CD4-positive, CD25-positive, alpha-beta regulatory T cell (primary cell): ENCODE data around the gene NME3. TPM values are rescaled to one million over a fixed set of nuclear protein-coding genes. Genes with fewer than 3 reads are reported as not detected.

Source experiments
- ATAC-seq, 2 donors: fragments of 150-1000 bp; cut with Tn5 transposase; one replicate each; pipeline ENCODE4 v1.10.0; 2021; ENCODE audit warnings: low read depth in 2 of 2, moderate number of reproducible peaks in 2 of 2, moderate library complexity in 1 of 2
- DNase-seq, 3 donors: peaks; one replicate each; pipeline versions ENCODE4 v3.0.0 to v3.0.0-alpha.2; 2012 to 2022; ENCODE audit warnings: mixed read lengths in 1 of 3
- H3K27ac ChIP-seq: one replicate; pipeline ENCODE4 v1.7.0; 2013; ENCODE audit warnings: mild to moderate bottlenecking, low read length; ENCODE audit not compliant: insufficient read depth, poor library complexity, severe bottlenecking
- H3K27me3 ChIP-seq: one replicate; pipeline ENCODE4 v1.7.0; 2013; ENCODE audit warnings: low read length; ENCODE audit not compliant: control insufficient read depth, insufficient read depth
- H3K36me3 ChIP-seq: one replicate; pipeline ENCODE4 v1.7.0; 2013; ENCODE audit warnings: mild to moderate bottlenecking, low read length, moderate library complexity; ENCODE audit not compliant: control insufficient read depth, insufficient read depth
- H3K4me1 ChIP-seq: 2 replicates; pipeline ENCODE4 v1.7.0; 2013; ENCODE audit warnings: mild to moderate bottlenecking, low read length; ENCODE audit not compliant: insufficient read depth, control insufficient read depth, poor library complexity, severe bottlenecking
- H3K4me3 ChIP-seq: one replicate; pipeline ENCODE4 v1.7.0; 2013; ENCODE audit warnings: low read depth, mild to moderate bottlenecking, low read length, moderate library complexity
- H3K9me3 ChIP-seq, 2 experiments: 1 replicate in 1 of 2; 2 replicates in 1 of 2; pipeline ENCODE4 v1.7.0; 2013; ENCODE audit warnings: low read length in 2 of 2, mild to moderate bottlenecking in 1 of 2, moderate library complexity in 1 of 2; ENCODE audit not compliant: control insufficient read depth in 2 of 2
- H3K27ac Mint-ChIP-seq, 3 donors: one replicate each; pipeline ENCODE4 v1.8.0; 2020 to 2022; ENCODE audit warnings: mild to moderate bottlenecking in 3 of 3, mixed read lengths in 3 of 3, moderate library complexity in 2 of 3
- H3K27me3 Mint-ChIP-seq: one replicate; pipeline ENCODE4 v1.8.0; 2022; ENCODE audit warnings: mild to moderate bottlenecking, mixed read lengths
- H3K36me3 Mint-ChIP-seq: one replicate; pipeline ENCODE4 v1.8.0; 2020; ENCODE audit warnings: mixed read lengths
- H3K4me1 Mint-ChIP-seq, 4 donors: one replicate each; pipeline ENCODE4 v1.8.0; 2020 to 2022; ENCODE audit warnings: mixed read lengths in 4 of 4, mild to moderate bottlenecking in 1 of 4
- H3K4me3 Mint-ChIP-seq, 4 donors: one replicate each; pipeline ENCODE4 v1.8.0; 2020 to 2022; ENCODE audit warnings: mild to moderate bottlenecking in 4 of 4, mixed read lengths in 4 of 4, moderate library complexity in 3 of 4
- H3K9me3 Mint-ChIP-seq, 7 donors: one replicate each; pipeline ENCODE4 v1.8.0; 2020 to 2022; ENCODE audit warnings: mixed read lengths in 7 of 7, mild to moderate bottlenecking in 3 of 7, moderate library complexity in 2 of 7
- polyA plus RNA-seq, 4 donors: library from polyadenylated mRNA; unstranded; fragments of 300-500 nt; fragmentation: Illumina TruSeq; gene quantifications; one replicate each; pipeline ENCODE4 v1.2.3, GENCODE V29; 2021
- total RNA-seq: library from RNA; stranded (reverse); gene quantifications from one replicate; pipeline ENCODE4 v1.2.3, GENCODE V29; 2022

Gene NME3
- total and polyA plus RNA-seq, 5 donors from 2014 or later = 45.1 to 101 (median 74.7) TPM

GRCh38 chr16:1781758-1782407 is 10.5 kb upstream of the NME3 start:
- peak overlapping the region; percentile 26 for H3K4me3 ChIP-seq
- Mint-ChIP-seq H3K9me3 (no peaks in the 10 kb centered on the region), H3K27ac (peak overlapping the region in 2 of 3 donors; percentile 72 to 93), H3K36me3 (no peaks in the 10 kb centered on the region), H3K4me3 (peak overlapping the region; percentile 88 to 96 (median 92)), H3K27me3 (no peaks in the 10 kb centered on the region), H3K4me1 (peaks cover 0 to 39% (median 6%) of the 10 kb centered on the region in 4 donors)
- ATAC-seq (peak in 1 of 2 donors; percentile 1), DNase-seq (peak in 2 of 3 donors; percentile 44 to 50)
- H3K27me3 ChIP-seq = no peaks in the 10 kb centered on the region
- peak overlapping the region; percentile 74 for H3K27ac ChIP-seq
- no peaks in the 10 kb centered on the region for H3K9me3 ChIP-seq
- H3K36me3 ChIP-seq = peaks cover 21% of the 10 kb centered on the region
- peaks cover 39% of the 10 kb centered on the region for H3K4me1 ChIP-seq

GRCh38 chr16:1781254-1781653 is 9.9 kb upstream of the NME3 start:
- peaks cover 39% of the 10 kb centered on the region for H3K4me1 ChIP-seq
- H3K4me3 Mint-ChIP-seq = peak overlapping the region; percentile 88 to 96 (median 92)
- no peak for ATAC-seq
- H3K27ac ChIP-seq = peak overlapping the region; percentile 47
- DNase-seq = no peak
- H3K4me1 Mint-ChIP-seq = peaks cover 0 to 39% (median 6%) of the 10 kb centered on the region in 4 donors
- H3K27me3 Mint-ChIP-seq = no peaks in the 10 kb centered on the region
- H3K27me3 ChIP-seq = no peaks in the 10 kb centered on the region
- peak overlapping the region; percentile 26 for H3K4me3 ChIP-seq
- no peaks in the 10 kb centered on the region for H3K9me3 ChIP-seq
- H3K36me3 Mint-ChIP-seq = no peaks in the 10 kb centered on the region
- peak overlapping the region; percentile 5 to 93 (median 72) for H3K27ac Mint-ChIP-seq
- peaks cover 16% of the 10 kb centered on the region for H3K36me3 ChIP-seq
- H3K9me3 Mint-ChIP-seq = no peaks in the 10 kb centered on the region

GRCh38 chr16:1780677-1781072 is 9.3 kb upstream of the NME3 start:
- H3K4me3 Mint-ChIP-seq = peak overlapping the region; percentile 88 to 96 (median 92)
- H3K4me3 ChIP-seq = no peak overlapping the region
- no peak for ATAC-seq

GRCh38 chr16:1779741-1780676 is 8.7 kb upstream of the NME3 start:
- Mint-ChIP-seq H3K36me3 (no peaks in the 10 kb centered on the region), H3K27ac (no peak overlapping the region), H3K27me3 (no peaks in the 10 kb centered on the region), H3K9me3 (no peaks in the 10 kb centered on the region), H3K4me3 (peak overlapping the region; percentile 7 to 96 (median 66)), H3K4me1 (peaks cover 0 to 32% (median 6%) of the 10 kb centered on the region in 4 donors)
- no peak for DNase-seq
- Histone ChIP-seq H3K4me3 (no peak overlapping the region), H3K9me3 (no peaks in the 10 kb centered on the region), H3K27me3 (no peaks in the 10 kb centered on the region), H3K27ac (no peak overlapping the region), H3K36me3 (peaks cover 19% of the 10 kb centered on the region), H3K4me1 (peaks cover 38% of the 10 kb centered on the region)
- ATAC-seq = no peak

More at GRCh38 chr16:1780677-1781072, 9.3 kb upstream of the NME3 start:
- H3K27ac ChIP-seq = no peak overlapping the region
- Mint-ChIP-seq H3K27ac (no peak overlapping the region), H3K27me3 (no peaks in the 10 kb centered on the region), H3K9me3 (no peaks in the 10 kb centered on the region), H3K36me3 (no peaks in the 10 kb centered on the region), H3K4me1 (peaks cover 0 to 36% (median 6%) of the 10 kb centered on the region in 4 donors)
- peaks cover 39% of the 10 kb centered on the region for H3K4me1 ChIP-seq
- no peaks in the 10 kb centered on the region for H3K27me3 ChIP-seq
- no peak for DNase-seq
- H3K36me3 ChIP-seq = peaks cover 16% of the 10 kb centered on the region
- H3K9me3 ChIP-seq = no peaks in the 10 kb centered on the region

- no peaks in the 10 kb centered on the region for H3K9me3 Mint-ChIP-seq
- H3K27ac Mint-ChIP-seq = no peak overlapping the region
- peaks cover 19% of the 10 kb centered on the region for H3K36me3 ChIP-seq
- no peak overlapping the region for H3K4me3 ChIP-seq
- H3K4me3 Mint-ChIP-seq = peak overlapping the region in 2 of 4 donors; percentile 48 to 64
- ATAC-seq = no peak
- H3K4me1 Mint-ChIP-seq = peaks cover 0 to 31% (median 5%) of the 10 kb centered on the region in 4 donors
- H3K27ac ChIP-seq = no peak overlapping the region
- no peaks in the 10 kb centered on the region for H3K27me3 ChIP-seq
- H3K27me3 Mint-ChIP-seq = no peaks in the 10 kb centered on the region
- no peak for DNase-seq
- H3K9me3 ChIP-seq = no peaks in the 10 kb centered on the region
- peaks cover 38% of the 10 kb centered on the region for H3K4me1 ChIP-seq
- H3K36me3 Mint-ChIP-seq = no peaks in the 10 kb centered on the region
Measured at GRCh38 chr16:1779234-1779701, 7.9 kb upstream of the NME3 start.

GRCh38 chr16:1778200-1779179 is 7.1 kb upstream of the NME3 start:
- Histone ChIP-seq H3K4me3 (no peak overlapping the region), H3K27ac (no peak overlapping the region), H3K27me3 (no peaks in the 10 kb centered on the region), H3K36me3 (peaks cover 19% of the 10 kb centered on the region), H3K4me1 (peaks cover 38% of the 10 kb centered on the region), H3K9me3 (no peaks in the 10 kb centered on the region)
- ATAC-seq = no peak
- Mint-ChIP-seq H3K9me3 (no peaks in the 10 kb centered on the region), H3K36me3 (no peaks in the 10 kb centered on the region), H3K4me3 (peak overlapping the region in 1 of 4 donors; percentile 64), H3K4me1 (peaks cover 0 to 28% (median 4%) of the 10 kb centered on the region in 4 donors), H3K27me3 (no peaks in the 10 kb centered on the region), H3K27ac (no peak overlapping the region)
- no peak for DNase-seq
